RWPE2 (cell line): ENCODE results near the gene C10orf95.
A peak's percentile ranks its signal among the peaks of the same experiment; 100 is the strongest.

Experiments used
- ATAC-seq: fragments of 200-7000 bp; cut with Tn5 transposase; 3 replicates; pipeline ENCODE4 v1.9.1; 2021; ENCODE audit warnings: low read depth
- DNase-seq: peaks from one replicate; pipeline ENCODE4 v3.0.0-alpha.2; 2020; ENCODE audit warnings: low spot score
- H3K27ac ChIP-seq: fragments of 450-650 bp; 2 replicates; pipeline ENCODE4 v1.5.1; 2017; ENCODE audit warnings: mild to moderate bottlenecking; ENCODE audit not compliant: poor library complexity, severe bottlenecking
- H3K27me3 ChIP-seq: fragments of 250-450 bp; sonication (Bioruptor Pico); 2 replicates; pipeline ENCODE4 v1.5.1; 2021; ENCODE audit warnings: mild to moderate bottlenecking, moderate library complexity; ENCODE audit not compliant: insufficient read depth, poor library complexity, severe bottlenecking
- H3K36me3 ChIP-seq: fragments of 250-450 bp; sonication (Bioruptor Pico); 2 replicates; pipeline ENCODE4 v1.5.1; 2020; ENCODE audit warnings: low read depth, mild to moderate bottlenecking, moderate library complexity
- H3K4me1 ChIP-seq: fragments of 250-450 bp; sonication (Bioruptor Pico); 2 replicates; pipeline ENCODE4 v1.5.1; 2021; ENCODE audit warnings: mild to moderate bottlenecking, moderate library complexity; ENCODE audit not compliant: insufficient read depth, poor library complexity, severe bottlenecking
- H3K4me3 ChIP-seq: fragments of 250-450 bp; sonication (Bioruptor Pico); 2 replicates; pipeline ENCODE4 v1.5.1; 2021; ENCODE audit warnings: mild to moderate bottlenecking, moderate library complexity; ENCODE audit not compliant: severe bottlenecking
- H3K9me3 ChIP-seq: fragments of 250-450 bp; sonication (Bioruptor Pico); 2 replicates; pipeline ENCODE4 v1.5.1; 2021; ENCODE audit warnings: mild to moderate bottlenecking, moderate library complexity; ENCODE audit not compliant: severe bottlenecking
- CTCF ChIP-seq: fragments of 450-650 bp; IDR thresholded peaks from one replicate; pipeline ENCODE4 v1.5.1; 2017; ENCODE audit warnings: mild to moderate bottlenecking, moderate library complexity; ENCODE audit not compliant: poor library complexity, severe bottlenecking

Gene C10orf95

GRCh38 chr10:102467318-102467717 lies 16.0 kb upstream of the C10orf95 start:
- no peak overlapping the region for H3K4me3 ChIP-seq
- H3K4me1 ChIP-seq, result no peaks in the 10 kb centered on the region
- TF ChIP-seq CTCF, result no peak
- DNase-seq, result no peak
- H3K36me3 ChIP-seq, result no peaks in the 10 kb centered on the region
- no peaks in the 10 kb centered on the region for H3K9me3 ChIP-seq
- ATAC-seq, result no peak
- no peak overlapping the region for H3K27ac ChIP-seq
- no peaks in the 10 kb centered on the region for H3K27me3 ChIP-seq

GRCh38 chr10:102465466-102465865 lies 14.1 kb upstream of the C10orf95 start:
- no peak for TF ChIP-seq CTCF
- H3K4me3 ChIP-seq, result no peak overlapping the region
- no peaks in the 10 kb centered on the region for H3K9me3 ChIP-seq
- no peaks in the 10 kb centered on the region for H3K27me3 ChIP-seq
- peaks cover 3% of the 10 kb centered on the region for H3K4me1 ChIP-seq
- DNase-seq (no peak), ATAC-seq (no peak)
- H3K36me3 ChIP-seq, result no peaks in the 10 kb centered on the region
- H3K27ac ChIP-seq, result no peak overlapping the region

- Histone ChIP-seq H3K27me3 (no peaks in the 10 kb centered on the region), H3K36me3 (no peaks in the 10 kb centered on the region), H3K4me3 (no peak overlapping the region), H3K9me3 (no peaks in the 10 kb centered on the region), H3K27ac (no peak overlapping the region), H3K4me1 (peaks cover 3% of the 10 kb centered on the region)
- TF ChIP-seq CTCF, result no peak
- DNase-seq (no peak), ATAC-seq (no peak)
Observed at GRCh38 chr10:102463983-102464382, 12.6 kb upstream of the C10orf95 start.

GRCh38 chr10:102462512-102463054 lies 11.2 kb upstream of the C10orf95 start:
- Histone ChIP-seq H3K36me3 (no peaks in the 10 kb centered on the region), H3K27me3 (no peaks in the 10 kb centered on the region), H3K4me1 (peaks cover 3% of the 10 kb centered on the region), H3K9me3 (no peaks in the 10 kb centered on the region), H3K4me3 (no peak overlapping the region), H3K27ac (no peak overlapping the region)
- no peak for ATAC-seq
- TF ChIP-seq CTCF, result no peak
- DNase-seq, result no peak

GRCh38 chr10:102461187-102462054 lies 10.1 kb upstream of the C10orf95 start:
- H3K9me3 ChIP-seq, result no peaks in the 10 kb centered on the region
- H3K4me1 ChIP-seq, result peaks cover 4% of the 10 kb centered on the region
- DNase-seq, result peak; percentile 92
- H3K27ac ChIP-seq, result no peak overlapping the region
- H3K36me3 ChIP-seq, result no peaks in the 10 kb centered on the region
- ATAC-seq, result peak; percentile 94
- H3K27me3 ChIP-seq, result no peaks in the 10 kb centered on the region
- H3K4me3 ChIP-seq, result peak overlapping the region; percentile 39
- TF ChIP-seq CTCF, result no peak
